ENCODE measurements around the gene KLK10. TPM values are rescaled to one million over a fixed set of nuclear protein-coding genes. Genes with fewer than 3 reads are reported as not detected.

Gene KLK10
- total RNA-seq, 1 experiment from 2014 or later: not detected

- no peak for TF ChIP-seq EZH2 (IDR thresholded peaks at IDR 0.05; ENCODE audit: borderline replicate concordance, low read depth, low read length, poor library complexity, severe bottlenecking)
- no peak for TF ChIP-seq CTCF (conservative IDR thresholded peaks at IDR 0.05; ENCODE audit: low read depth, low read length)
- intact Hi-C loops (cut with micrococcal nuclease; ENCODE audit: unreplicated experiment): no loop called here
- Histone ChIP-seq H3K27me3 (replicated peaks; ENCODE audit: insufficient read depth, low read depth, low read length, poor library complexity) (peaks cover 72% of the 10 kb centered on the region), H3K36me3 (ENCODE audit: insufficient read depth, low read length, poor library complexity, severe bottlenecking) (no peaks in the 10 kb centered on the region), H3K9me3 (ENCODE audit: low read depth, low read length, poor library complexity, severe bottlenecking) (no peaks in the 10 kb centered on the region), H3K4me1 (ENCODE audit: insufficient read depth, low read length, poor library complexity, severe bottlenecking) (no peaks in the 10 kb centered on the region), H3K27ac (ENCODE audit: low read depth, low read length, poor library complexity, severe bottlenecking) (no peak overlapping the region), H3K4me3 (ENCODE audit: low read depth, low read length, poor library complexity, severe bottlenecking) (no peak overlapping the region)
- BruUV-seq (replicated peaks): no TSS peak
- ChIA-PET CTCF (no interaction called here), POLR2A (ENCODE audit: low non-redundant PET) (no interaction called here)
- DNase-seq (ENCODE audit: low spot score): no peak
These were observed 37.3 kb downstream of the KLK10 start for GRCh38 chr19:50982186-50982585.

- no TSS peak for BruUV-seq (replicated peaks)
- CTCF ChIA-PET: no interaction called here
- TF ChIP-seq EZH2 (IDR thresholded peaks at IDR 0.05; ENCODE audit: borderline replicate concordance, low read depth, low read length, poor library complexity, severe bottlenecking): no peak
- TF ChIP-seq CTCF (conservative IDR thresholded peaks at IDR 0.05; ENCODE audit: low read depth, low read length): no peak
- no peaks in the 10 kb centered on the region for H3K9me3 ChIP-seq (ENCODE audit: low read depth, low read length, poor library complexity, severe bottlenecking)
- no peaks in the 10 kb centered on the region for H3K36me3 ChIP-seq (ENCODE audit: insufficient read depth, low read length, poor library complexity, severe bottlenecking)
- no peak overlapping the region for H3K4me3 ChIP-seq (ENCODE audit: low read depth, low read length, poor library complexity, severe bottlenecking)
- POLR2A ChIA-PET (ENCODE audit: low non-redundant PET): no interaction called here
- peaks cover 72% of the 10 kb centered on the region for H3K27me3 ChIP-seq (replicated peaks; ENCODE audit: insufficient read depth, low read depth, low read length, poor library complexity)
- intact Hi-C loops (cut with micrococcal nuclease; ENCODE audit: unreplicated experiment): no loop called here
- DNase-seq (ENCODE audit: low spot score): no peak
- no peak overlapping the region for H3K27ac ChIP-seq (ENCODE audit: low read depth, low read length, poor library complexity, severe bottlenecking)
- H3K4me1 ChIP-seq (ENCODE audit: insufficient read depth, low read length, poor library complexity, severe bottlenecking): no peaks in the 10 kb centered on the region
These were observed 37.8 kb downstream of the KLK10 start for GRCh38 chr19:50981587-50982146.

- Histone ChIP-seq H3K4me3 (ENCODE audit: low read depth, low read length, poor library complexity, severe bottlenecking) (no peak overlapping the region), H3K27ac (ENCODE audit: low read depth, low read length, poor library complexity, severe bottlenecking) (no peak overlapping the region), H3K9me3 (ENCODE audit: low read depth, low read length, poor library complexity, severe bottlenecking) (no peaks in the 10 kb centered on the region), H3K27me3 (replicated peaks; ENCODE audit: insufficient read depth, low read depth, low read length, poor library complexity) (peaks cover 68% of the 10 kb centered on the region), H3K36me3 (ENCODE audit: insufficient read depth, low read length, poor library complexity, severe bottlenecking) (no peaks in the 10 kb centered on the region), H3K4me1 (ENCODE audit: insufficient read depth, low read length, poor library complexity, severe bottlenecking) (no peaks in the 10 kb centered on the region)
- no peak for TF ChIP-seq CTCF (conservative IDR thresholded peaks at IDR 0.05; ENCODE audit: low read depth, low read length)
- no peak for TF ChIP-seq EZH2 (IDR thresholded peaks at IDR 0.05; ENCODE audit: borderline replicate concordance, low read depth, low read length, poor library complexity, severe bottlenecking)
- POLR2A ChIA-PET (ENCODE audit: low non-redundant PET): no interaction called here
- no peak for DNase-seq (ENCODE audit: low spot score)
- intact Hi-C loops (cut with micrococcal nuclease; ENCODE audit: unreplicated experiment): no loop called here
- CTCF ChIA-PET: no interaction called here
- no TSS peak for BruUV-seq (replicated peaks)
These were observed 39.3 kb downstream of the KLK10 start for GRCh38 chr19:50980208-50980607.
